HG02588 (cell line): ENCODE data around the gene RIPK4.
"Not testable (repeated sequence)": the region's sequence is repeated elsewhere in the genome, so short reads cannot be mapped to it uniquely, and the experiment has no call there.

Experiments
- ATAC-seq: cut with Tn5 transposase; IDR thresholded peaks from one replicate; pipeline ENCODE4 v1.9.1; 2021; ENCODE audit warnings: mild to moderate bottlenecking, moderate library complexity; ENCODE audit not compliant: unreplicated experiment

The RIPK4 gene

GRCh38 chr21:41796476-41797080 is 29.7 kb upstream of the RIPK4 start:
- ATAC-seq: no peak

- ATAC-seq: no peak
Observed at GRCh38 chr21:41795726-41796125, 28.9 kb upstream of the RIPK4 start.

- no peak for ATAC-seq
Observed at GRCh38 chr21:41794600-41794999, 27.7 kb upstream of the RIPK4 start.

- ATAC-seq: no peak
Observed at GRCh38 chr21:41792711-41793110, 25.9 kb upstream of the RIPK4 start.

- ATAC-seq: no peak
Observed at GRCh38 chr21:41786509-41786987, 19.7 kb upstream of the RIPK4 start.

GRCh38 chr21:41785262-41785661 is 18.4 kb upstream of the RIPK4 start:
- not testable (repeated sequence) for ATAC-seq

DNA sequence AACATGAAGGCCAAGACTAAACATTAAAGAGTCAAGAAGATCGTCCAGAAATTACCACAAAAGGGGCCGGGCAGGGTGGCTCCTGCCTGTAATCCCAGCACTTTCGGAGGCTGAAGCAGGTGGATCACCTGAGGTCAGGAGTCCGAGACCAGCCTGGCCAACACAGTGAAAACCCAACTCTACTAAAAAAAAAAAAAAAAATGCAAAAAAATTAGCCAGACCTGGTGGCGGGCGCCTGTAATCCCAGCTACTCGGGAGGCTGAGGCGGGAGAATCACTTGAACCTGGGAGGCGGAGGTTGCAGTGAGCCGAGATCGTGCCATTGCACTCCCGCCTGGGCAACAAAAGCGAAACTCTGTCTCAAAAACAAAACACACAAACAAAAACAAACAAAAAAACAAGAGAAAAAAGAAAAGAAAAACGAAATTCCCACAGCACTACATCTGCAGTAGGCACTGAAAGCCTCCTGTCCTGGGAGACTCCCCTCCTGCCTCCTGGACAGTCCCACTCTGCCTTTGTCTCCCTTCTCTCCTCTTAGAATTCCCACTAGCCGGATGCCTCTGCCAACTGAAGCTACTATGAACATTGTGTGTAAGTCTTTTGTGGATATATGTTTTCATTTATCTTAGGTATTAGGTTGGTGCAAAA is 17.7 kb upstream of the RIPK4 start:
- no peak for ATAC-seq

GRCh38 chr21:41783476-41784180 is 16.8 kb upstream of the RIPK4 start:
- no peak for ATAC-seq

- ATAC-seq: no peak
Observed at GRCh38 chr21:41781050-41781410, 14.2 kb upstream of the RIPK4 start.

DNA sequence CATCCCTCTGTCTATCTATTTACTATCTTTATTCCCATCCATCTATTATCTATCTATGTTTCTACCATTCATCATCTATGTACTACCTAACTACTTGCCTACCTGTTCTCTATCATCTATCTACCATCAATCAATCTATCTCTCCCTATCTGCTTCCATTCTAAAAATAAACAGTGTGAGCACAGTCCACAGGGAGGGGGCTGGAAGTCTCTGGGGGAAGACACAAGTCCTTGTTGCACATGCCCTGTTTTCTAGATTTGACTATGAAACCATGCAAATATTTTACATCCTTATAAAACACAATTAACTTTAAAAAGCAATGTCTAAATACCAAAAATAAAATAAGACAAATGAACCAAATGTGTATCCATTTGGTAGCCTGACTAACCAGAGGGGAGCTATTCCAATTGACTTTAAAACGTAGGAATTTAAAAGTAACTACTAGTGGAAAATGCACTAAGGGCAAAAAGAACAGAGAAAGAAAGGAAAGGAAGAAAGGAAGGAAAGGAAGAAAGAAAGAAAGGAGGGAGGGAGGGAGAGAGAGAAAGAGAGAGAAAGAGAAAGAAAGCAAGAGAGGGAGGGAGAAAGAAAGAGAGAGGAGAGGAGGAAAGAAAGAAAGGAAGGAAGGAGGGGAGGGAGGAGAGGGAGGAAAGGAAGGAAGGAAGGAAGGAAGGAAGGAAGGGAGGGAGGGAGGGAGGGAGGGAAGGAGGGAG is 13.6 kb upstream of the RIPK4 start:
- ATAC-seq: no peak

DNA sequence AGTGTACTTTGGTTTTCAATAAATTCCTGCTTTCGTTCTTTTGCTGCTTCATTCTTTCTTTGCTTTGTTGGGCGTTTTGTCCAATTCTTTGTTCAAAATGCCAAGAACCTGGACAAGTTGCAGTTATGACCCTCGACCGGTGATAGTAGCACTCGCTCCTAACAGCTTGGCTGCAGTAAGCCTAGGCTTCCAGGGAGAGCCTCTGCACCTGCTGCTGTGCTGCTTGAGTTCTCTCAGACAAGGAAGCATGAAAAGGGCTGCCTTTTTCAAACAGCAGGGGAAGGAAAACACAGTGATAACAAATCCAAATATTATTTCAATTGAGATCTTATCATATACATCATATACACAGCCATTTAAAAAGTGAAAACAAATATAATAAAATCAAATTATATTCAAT is 12.8 kb upstream of the RIPK4 start:
- no peak for ATAC-seq

DNA sequence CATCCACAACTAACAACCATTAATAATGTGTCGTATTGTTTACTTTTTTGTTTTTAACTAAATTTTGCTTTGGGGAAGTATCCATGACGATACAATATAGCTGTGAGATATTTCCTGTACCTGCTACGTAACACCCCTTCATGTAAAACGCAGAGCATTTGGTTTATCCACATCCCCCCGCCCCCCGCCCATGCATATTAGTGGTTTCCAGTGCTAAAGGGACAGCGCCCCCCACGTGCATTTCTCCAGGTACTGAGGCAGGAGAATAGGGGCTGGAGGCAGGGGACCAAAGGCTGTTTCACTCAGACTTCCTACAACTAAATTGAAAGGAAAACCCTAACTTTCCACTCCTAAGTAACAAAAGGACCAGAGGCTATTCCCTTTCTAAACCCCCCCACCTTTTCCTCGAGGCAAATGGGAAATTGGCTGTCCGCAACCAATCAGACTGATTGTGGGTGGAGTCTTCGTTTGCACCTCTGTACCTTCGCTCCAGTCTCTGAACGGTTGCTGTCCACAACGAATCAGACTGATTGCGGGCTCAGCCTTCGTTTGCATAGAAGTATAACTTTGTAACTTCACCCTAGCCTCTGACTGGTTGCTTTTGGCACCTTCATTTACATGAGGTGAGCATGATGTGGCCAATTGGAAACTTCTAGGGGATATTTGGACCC is 12.2 kb upstream of the RIPK4 start:
- ATAC-seq: no peak

GRCh38 chr21:41777951-41778815 is 11.3 kb upstream of the RIPK4 start:
- ATAC-seq: no peak

DNA sequence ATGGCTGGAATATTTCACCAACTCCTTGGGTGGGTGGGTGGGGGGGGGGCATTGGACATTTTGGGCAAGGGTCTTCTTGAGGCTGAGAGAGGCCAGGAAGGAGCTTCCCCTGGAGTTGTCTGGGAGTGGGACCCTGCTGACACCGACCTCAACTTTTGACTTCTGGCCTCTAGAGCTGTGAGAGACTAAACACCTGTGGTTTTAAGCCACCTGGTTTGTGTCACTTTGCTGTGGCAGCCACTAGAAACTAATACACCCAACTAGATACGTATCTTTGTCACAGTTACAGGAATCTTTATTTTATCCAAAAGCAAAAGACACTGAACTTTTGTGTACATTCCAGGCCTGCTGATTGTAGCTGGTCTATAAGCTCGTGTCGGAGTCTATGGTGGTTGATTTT is 9.9 kb upstream of the RIPK4 start:
- ATAC-seq: no peak

DNA sequence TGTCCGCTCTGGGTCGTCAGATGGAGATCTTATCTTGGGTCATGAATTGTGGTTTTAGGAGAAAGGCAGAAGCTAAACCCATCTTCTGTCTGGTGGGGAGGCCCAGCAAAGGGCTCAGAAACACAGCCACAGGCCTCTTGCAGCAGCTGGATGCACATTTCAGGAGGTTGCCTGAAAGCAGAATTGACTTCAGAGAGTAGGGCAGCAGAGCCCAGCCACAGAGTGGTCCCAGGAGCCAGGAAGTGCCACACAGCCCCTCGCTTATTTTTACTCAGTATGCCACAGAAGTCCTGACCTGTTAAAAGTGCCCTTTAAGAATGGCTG is 8.3 kb upstream of the RIPK4 start:
- no peak for ATAC-seq

- ATAC-seq: no peak
Observed at GRCh38 chr21:41774467-41775148, 7.8 kb upstream of the RIPK4 start.

DNA sequence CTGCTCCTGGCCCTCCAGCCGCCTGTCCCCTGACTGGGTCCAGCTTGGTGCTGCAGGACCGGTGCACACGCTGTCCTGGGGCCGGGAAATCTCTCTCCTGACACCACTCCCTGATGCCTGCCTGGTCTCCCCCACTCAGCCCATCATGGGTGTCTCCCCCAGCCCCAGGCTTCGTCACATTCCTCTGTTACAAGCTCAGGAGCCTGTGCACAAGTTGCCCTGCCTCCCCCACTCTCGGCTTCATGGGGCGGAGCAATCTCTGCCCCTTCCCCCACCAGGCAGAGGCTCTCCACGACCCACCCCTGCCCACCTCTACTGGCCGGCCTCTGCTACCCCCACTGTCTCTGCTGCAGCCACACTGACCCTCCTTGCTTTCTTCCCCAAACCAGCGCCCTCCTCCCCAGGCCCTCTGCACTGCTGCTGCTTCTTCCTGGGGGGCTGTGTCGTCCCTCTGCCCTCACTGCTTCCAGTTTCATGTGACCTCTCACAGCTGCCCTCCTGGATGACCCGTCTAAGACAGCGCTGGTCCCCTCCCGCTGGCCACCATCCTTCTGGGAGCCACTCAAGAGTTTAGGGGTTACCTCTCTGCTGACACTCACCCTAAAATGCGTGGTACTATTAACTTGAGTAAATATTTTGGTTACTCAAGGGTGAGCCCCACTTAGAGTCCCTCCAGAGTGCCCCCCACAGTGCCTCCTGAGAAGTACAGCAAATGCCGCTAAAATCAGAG is 5.7 kb upstream of the RIPK4 start:
- ATAC-seq: no peak

- ATAC-seq: no peak
Observed at GRCh38 chr21:41771625-41771945, 4.7 kb upstream of the RIPK4 start.

- ATAC-seq: no peak
Observed at GRCh38 chr21:41770901-41771624, 4.2 kb upstream of the RIPK4 start.
